Stimulated activated CD4-positive, alpha-beta T cell treated with anti-CD3 and anti-CD28 coated beads, Interleukin-1b, Interleukin-23, amount 100 ng/mL, for 48 hours (primary cell): ENCODE data around the gene SNF8.
"Not testable (repeated sequence)": the region's sequence is repeated elsewhere in the genome, so short reads cannot be mapped to it uniquely, and the experiment has no call there.

Experiments
- DNase-seq: peaks from one replicate; pipeline ENCODE4 v3.0.0-alpha.2; 2020

The SNF8 gene

DNA sequence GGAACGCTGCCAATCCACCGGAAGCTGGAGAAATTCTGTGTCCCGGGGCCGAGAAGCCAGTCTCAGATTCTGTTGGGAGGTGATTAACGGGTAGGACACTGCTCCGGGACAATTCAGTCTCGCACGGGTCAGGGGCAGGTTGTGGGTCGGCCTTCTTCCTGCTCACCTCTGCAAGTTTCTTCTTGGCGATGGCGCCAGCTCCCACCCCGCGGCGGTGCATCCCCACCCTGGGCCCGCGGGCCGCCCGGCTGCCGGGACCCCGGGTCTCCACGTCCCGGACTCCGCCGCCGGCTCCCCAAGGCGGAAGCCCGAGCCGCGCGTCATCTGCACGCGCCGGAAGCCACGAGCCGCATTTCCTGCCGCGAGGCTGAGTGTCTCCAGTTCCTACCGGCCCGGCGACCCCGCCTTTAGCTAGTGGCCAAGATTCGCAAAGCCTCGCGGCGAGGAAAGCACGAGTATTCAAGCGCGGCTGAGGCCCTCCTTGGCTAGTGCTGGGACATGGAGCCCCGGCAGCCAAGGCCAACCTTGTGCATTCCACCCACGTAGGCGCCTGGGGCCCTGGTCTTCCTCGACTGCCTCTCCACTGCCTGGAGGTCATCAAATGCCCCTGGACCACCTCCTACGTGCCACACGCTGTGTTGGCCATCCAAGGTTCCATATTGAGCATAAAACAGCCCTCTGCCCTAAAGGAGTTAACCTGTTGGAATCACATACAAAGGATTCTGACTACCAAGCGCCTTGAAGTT is at the start of gene SNF8:
TSS of gene SNF8 (minus strand) at position 328 of the 746 bp plus-strand sequence. CDS start at position 220, 108 bp downstream.
- DNase-seq: peak; percentile 94

- no peak for DNase-seq
Measured at GRCh38 chr17:48993951-48994350, 49.3 kb upstream of the SNF8 start.

DNA sequence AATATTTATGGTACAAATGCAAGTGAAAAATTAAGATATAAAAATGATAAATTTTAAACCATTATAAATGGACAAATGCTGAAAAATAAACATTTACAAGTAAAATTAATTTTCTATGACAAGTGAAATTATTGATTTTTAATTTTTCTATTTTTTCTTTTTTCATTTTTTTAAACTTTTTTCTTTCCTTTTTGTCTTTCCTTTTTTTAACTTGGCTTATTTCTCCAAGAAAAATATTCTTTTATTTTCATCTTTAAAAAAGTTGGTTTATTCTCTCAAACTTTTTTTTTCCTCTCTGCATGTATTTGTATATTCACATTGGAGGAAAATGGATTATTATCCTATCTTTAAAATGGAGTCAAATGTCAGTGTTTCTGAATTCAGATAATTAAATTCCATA is 48.7 kb upstream of the SNF8 start:
- DNase-seq: no peak

DNA sequence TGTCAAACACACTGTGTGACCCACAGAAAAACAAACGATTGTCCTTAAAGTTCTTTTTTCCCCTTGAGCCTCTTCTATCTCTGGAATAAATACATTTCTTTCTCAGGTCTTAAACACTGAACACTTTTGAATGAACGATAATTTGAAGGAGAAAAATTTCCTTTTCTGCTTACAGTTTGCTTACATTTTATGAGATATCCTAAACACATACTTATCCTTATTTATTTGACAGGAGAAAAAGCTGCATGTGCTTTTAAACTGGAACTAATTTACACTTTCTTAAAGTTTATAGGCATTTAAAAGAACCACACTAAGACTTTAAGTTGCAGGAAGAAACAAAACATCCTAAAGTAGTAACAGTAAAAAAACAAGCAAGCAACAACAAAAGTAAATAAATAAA is 47.8 kb upstream of the SNF8 start:
- DNase-seq: no peak

- no peak for DNase-seq
Measured at GRCh38 chr17:48990882-48991357, 46.3 kb upstream of the SNF8 start.

DNA sequence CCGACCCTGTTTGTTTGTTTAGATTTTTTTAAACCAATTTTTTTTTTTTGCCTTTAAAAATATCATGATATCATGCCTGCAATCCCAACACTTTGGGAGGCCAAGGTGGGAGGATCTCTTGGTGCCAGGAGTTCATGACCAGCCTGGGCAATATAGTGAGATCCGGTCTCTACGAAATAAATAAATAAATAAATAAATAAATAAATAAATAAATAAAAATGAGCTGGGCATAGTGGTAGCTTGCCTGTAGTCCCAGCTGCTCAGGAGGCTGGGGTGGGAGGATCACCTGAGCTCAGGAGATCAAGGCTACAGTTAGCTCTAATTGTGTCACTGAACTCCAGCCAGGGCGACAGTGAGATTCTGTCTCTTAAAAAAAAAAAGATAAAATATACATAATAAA is 44.5 kb upstream of the SNF8 start:
- no peak for DNase-seq

DNA sequence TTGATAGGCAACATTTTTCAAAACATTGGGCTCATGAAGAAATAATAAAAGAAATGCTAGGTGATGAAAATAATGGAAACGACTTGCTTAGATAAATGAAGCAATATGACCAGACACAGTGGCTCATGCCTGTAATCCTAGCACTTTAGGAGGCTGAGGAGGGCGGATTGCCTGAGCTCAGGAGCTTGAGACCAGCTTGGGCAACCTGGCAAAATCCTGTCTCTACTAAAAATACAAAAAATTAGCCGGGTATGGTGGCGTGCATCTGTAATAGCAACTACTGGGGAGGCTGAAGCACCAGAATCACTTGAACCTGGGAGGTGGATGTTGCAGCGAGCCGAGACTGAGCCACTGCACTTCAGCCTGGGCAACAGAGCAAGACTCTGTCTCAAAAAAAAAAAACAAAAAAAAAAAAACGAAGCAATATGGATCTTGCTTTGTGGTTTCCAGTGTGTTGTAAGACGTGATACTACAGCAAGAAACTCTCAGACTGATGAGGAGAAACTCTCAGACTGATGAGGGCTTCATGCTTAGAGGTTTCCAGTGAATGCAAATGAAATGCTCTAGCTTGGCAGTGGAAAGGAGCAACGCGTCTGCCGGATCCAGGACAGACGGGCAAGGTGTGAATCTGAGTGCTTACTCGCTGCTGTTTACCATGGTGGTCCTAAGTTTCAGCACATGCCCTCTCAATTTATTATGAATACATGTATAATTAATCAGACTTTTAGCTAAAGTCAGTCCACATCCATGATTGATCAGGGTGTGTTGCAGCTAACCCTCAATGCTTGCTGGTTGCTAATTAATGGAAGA is 41.0 kb upstream of the SNF8 start:
- no peak for DNase-seq

DNA sequence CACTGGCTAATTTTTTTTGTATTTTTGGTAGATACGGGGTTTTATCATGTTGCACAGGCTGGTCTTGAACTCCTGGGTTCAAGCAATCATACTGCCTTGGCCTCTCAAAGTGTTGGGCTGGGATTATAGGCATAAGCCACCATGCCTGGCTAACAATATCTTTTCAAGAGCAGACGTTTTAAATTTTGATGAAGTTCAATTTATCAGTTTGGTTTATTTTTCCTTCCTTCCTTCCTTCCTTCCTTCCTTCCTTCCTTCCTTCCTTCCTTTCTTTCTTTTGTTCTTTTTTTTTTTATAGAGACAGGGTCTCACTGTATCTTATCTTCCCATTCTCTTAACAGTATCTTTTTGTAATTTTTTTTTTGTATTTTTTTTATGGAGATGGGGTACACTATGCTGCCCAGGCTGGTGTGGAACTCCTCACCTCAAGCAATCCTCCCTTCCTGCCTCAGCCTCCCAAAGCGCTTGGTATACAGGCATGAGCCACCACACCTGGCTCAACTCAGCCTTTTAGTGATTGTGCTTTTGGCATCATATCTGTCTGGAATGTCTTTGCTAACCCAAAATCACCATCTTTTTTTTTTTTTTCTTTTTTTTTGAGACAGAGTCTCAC is 37.4 kb upstream of the SNF8 start:
- no peak for DNase-seq

DNA sequence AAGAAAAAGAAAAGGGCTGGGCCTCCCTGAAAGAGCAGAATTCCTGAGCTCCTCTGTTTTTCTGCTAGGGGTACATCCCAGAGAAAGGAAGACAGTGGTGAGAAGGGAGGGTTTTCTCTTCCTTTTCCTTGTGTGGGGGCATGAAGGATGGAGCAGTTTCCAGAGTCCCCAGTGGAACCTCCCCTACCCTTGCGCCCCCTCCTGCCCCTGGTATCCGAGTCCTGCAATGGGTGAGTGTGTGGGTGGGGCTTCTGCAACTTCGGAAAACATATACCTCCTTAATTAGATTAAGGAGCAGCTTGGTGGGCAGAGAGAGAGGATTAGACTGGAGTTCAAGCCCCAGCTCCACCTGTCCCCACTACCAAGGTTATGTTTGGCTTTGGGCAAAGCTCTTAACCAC is 29.2 kb upstream of the SNF8 start:
- DNase-seq: no peak

GRCh38 chr17:48972749-48973097 is 28.1 kb upstream of the SNF8 start:
- no peak for DNase-seq

DNA sequence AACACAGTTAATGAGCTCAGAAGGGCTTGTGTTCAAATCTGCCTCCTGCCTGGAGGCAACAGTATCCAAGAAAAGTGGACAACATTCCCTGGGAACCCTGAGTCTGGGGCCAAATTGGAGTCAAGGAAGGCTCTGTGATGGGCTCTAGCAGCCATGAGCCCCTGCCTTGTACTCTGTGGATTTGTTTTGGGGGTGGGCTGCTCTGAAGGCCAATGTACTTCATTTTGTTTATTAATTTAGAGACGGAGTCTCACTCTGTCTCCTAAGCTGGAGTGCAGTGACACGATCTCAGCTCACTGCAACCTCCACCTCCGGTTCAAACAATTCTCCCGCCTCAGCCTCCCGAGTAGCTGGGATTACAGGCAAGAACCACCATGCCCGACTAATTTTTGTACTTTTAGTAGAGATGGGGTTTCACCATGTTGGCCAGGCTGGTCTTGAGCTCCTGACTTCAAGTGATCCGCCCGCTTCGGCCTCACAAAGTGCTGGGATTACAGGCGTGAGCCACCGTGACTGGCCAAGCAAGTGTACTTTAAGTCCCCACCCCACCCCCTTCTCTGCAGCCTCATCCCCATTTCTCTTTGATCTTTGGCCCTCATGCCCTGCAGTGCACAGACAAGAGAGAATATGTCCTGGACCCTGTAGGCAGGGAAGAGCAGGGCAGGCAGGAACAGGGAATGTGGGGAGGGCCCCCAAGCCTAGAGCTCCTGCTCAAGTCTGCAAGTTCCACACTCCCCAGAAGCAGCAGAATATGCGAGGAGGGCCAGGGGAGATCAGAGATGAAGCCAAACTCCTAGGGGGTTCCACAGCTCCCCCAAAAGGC is 26.4 kb upstream of the SNF8 start:
- no peak for DNase-seq

- DNase-seq: no peak
Measured at GRCh38 chr17:48970224-48970623, 25.6 kb upstream of the SNF8 start.

DNA sequence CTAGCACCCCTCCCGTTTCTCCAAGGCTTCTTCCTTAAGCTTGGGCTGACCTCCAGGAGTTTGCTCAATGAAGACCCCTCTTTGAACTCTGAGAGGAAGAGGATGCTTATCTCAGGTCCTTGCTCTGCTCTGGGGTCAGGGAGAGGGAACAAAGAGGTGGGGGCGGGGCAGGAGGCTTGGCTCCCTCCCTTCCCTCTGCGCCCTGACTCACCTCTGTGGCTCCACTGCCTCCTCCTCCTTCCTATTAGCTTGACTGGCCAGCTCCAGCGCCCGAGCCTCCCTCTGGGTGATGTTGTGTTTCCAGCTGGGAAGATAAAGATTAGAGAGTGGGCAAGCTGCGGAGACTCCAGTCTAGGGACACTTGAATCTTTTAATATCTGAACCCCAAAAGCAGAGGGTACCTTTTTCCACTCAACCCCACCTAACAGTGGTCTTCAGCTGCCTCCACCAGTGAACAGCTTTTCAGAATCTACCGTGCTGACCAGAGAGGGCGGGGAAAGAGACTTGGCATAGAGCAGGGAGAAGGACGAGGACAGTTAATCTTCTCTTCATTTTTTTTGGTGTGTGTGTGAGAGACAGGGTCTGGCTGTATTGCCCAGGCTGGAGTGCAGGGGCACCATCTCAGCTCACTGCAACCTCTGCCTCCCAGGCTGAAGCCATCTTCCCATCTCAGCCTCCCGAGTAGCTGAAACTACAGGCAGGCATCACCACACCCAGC is 17.0 kb upstream of the SNF8 start:
- DNase-seq: no peak

- DNase-seq: no peak
Measured at GRCh38 chr17:48960834-48961515, 16.3 kb upstream of the SNF8 start.

DNA sequence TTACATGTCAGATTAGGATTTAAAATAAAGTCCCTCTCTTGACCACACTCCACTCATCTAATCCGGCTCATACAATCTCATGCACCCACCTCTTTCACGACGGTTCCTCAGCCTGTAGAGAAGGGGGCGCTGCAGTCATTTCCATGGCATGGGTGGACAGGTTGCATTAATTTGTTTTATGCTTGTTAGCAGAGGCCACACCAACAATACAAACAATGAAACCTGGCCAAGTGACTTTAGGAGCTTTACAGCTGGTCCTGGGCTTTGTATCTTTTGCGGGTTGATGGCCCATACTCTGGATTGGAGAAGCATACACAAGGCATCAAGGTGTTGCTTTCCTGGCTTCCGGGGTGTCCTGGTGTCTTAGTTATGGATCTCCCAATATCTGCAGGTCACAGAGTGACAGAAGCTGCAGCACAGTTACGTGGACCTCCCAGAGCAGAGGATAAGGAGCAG is 9.7 kb upstream of the SNF8 start:
- no peak for DNase-seq

- no peak for DNase-seq
Measured at GRCh38 chr17:48952904-48953303, 8.3 kb upstream of the SNF8 start.

DNA sequence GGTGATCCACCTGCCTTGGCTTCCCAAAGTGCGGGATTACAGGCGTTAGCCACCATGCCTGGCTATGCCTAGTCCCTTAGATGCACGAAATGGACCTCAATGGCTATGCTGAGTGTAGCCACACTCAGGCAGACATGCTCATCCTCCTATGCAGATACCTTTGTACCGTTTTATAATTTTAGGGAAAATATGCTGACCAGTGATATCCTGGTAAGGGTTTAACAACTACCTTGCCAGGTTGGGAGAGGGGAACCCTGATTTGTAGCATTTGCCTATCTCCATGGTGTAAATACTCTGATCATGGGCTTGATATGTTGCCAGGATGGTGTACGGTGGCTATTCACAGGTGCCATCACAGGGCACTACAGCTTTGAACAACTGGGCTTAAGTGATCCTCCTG is 6.9 kb upstream of the SNF8 start:
- no peak for DNase-seq

DNA sequence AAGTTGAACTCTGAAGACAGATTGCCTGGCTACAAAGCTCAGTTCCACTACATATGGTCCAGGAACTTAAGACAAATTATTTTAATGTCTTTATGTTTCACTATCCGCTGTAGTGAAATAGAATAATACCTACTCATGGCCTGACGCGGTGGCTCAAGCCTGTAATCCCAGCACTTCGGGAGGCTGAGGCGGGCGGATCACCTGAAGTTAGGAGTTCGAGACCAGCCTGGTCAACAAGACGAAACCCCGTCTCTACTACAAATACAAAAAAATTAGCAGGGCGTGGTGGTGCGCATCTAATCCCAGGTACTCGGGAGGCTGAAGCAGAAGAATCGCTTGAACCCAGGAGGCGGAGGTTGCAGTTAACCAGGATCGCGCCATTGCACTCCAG is 614 bp upstream of the SNF8 start:
- DNase-seq: not testable (repeated sequence)

GRCh38 chr17:48933035-48933434 is 11.6 kb downstream of the SNF8 start:
- DNase-seq: no peak

GRCh38 chr17:48930435-48930873 is 14.2 kb downstream of the SNF8 start:
- no peak for DNase-seq

DNA sequence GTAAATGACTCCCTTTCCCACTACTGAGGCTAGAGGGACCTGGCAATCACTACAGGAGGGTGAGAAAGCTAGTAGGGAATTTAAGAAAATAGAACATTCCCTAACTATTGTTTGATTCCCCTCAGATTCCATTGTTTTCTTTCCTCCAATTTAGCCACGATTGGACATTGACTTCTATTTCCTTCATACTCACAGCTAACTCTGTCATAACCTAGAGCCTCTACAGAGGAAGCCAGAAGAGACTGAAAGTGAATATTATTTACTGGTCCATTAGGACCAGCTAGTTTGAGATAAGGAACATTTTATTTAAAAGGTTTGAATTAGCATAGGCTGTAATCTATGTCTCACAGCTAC is 14.9 kb downstream of the SNF8 start:
- no peak for DNase-seq
